HL-60 (cell line): ENCODE results near the gene SLC6A18.

Experiments used
- DNase-seq, 2 experiments: peaks; one replicate each; pipeline ENCODE4 v3.0.0-alpha.2; 2010 to 2020; ENCODE audit warnings: low read depth in 1 of 2, low spot score in 1 of 2
- H3K27ac ChIP-seq: fragments of 250-450 bp; sonication (Bioruptor Pico); replicated peaks from 2 replicates; pipeline ENCODE4 v1.5.1; 2020; ENCODE audit warnings: mild to moderate bottlenecking, moderate library complexity
- H3K27me3 ChIP-seq: fragments of 250-450 bp; sonication (Bioruptor Pico); 2 replicates; pipeline ENCODE4 v1.5.1; 2021; ENCODE audit warnings: mild to moderate bottlenecking, moderate library complexity; ENCODE audit not compliant: insufficient read depth, poor library complexity, severe bottlenecking
- H3K4me3 ChIP-seq: replicated peaks from 2 replicates; pipeline ENCODE4 v1.5.1; 2011; ENCODE audit warnings: mild to moderate bottlenecking, control low read depth, low read length; ENCODE audit not compliant: insufficient read depth
- GABPA ChIP-seq: IDR thresholded peaks from 2 replicates; pipeline ENCODE4 v1.6.1; 2012; ENCODE audit warnings: low read depth
- POLR2AphosphoS5 ChIP-seq: IDR thresholded peaks from 2 replicates; pipeline ENCODE4 v1.6.1; 2012; ENCODE audit warnings: low read depth
- SPI1 ChIP-seq: IDR thresholded peaks from 2 replicates; pipeline ENCODE4 v1.6.1; 2012; ENCODE audit warnings: low read depth, mild to moderate bottlenecking, borderline replicate concordance
- TF ChIP-seq, protein P1 (sequence below): IDR thresholded peaks from one replicate; pipeline ENCODE4 v1.5.1; 2011; ENCODE audit warnings: low read length, control low read depth, inconsistent platforms; ENCODE audit not compliant: insufficient read depth
- TF ChIP-seq, protein P2 (sequence below): IDR thresholded peaks from 2 replicates; pipeline ENCODE4 v1.6.1; 2012; ENCODE audit warnings: low read depth; ENCODE audit not compliant: insufficient replicate concordance

The SLC6A18 gene

DNA sequence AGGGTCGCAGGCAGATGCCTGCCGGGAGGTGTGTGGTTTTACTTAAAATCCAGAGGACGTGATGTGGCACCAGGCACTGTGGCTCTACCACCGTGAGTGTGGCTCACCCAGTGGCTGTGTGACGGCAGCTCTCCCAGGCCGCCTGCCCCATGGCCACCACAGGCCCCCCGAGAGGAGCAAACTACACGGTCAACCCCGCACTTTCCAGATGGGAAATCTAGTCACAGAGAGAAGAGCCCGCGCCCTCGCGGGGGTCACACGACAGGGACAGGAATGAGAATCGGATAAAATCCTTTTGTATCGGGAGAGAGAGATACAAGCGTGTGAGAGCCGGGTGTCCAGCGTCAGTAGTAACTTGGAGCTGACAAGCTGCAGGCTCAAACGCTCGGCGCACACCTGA is 45.2 kb downstream of the SLC6A18 start:
- Histone ChIP-seq H3K27ac (no peak overlapping the region), H3K27me3 (no peaks in the 10 kb centered on the region), H3K4me3 (no peak overlapping the region)
- DNase-seq, result no peak
- TF ChIP-seq SPI1 (no peak), GABPA (no peak), POLR2AphosphoS5 (no peak)
- TF ChIP-seq, protein P1, sequence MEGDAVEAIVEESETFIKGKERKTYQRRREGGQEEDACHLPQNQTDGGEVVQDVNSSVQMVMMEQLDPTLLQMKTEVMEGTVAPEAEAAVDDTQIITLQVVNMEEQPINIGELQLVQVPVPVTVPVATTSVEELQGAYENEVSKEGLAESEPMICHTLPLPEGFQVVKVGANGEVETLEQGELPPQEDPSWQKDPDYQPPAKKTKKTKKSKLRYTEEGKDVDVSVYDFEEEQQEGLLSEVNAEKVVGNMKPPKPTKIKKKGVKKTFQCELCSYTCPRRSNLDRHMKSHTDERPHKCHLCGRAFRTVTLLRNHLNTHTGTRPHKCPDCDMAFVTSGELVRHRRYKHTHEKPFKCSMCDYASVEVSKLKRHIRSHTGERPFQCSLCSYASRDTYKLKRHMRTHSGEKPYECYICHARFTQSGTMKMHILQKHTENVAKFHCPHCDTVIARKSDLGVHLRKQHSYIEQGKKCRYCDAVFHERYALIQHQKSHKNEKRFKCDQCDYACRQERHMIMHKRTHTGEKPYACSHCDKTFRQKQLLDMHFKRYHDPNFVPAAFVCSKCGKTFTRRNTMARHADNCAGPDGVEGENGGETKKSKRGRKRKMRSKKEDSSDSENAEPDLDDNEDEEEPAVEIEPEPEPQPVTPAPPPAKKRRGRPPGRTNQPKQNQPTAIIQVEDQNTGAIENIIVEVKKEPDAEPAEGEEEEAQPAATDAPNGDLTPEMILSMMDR, result no peak
- TF ChIP-seq, protein P2, sequence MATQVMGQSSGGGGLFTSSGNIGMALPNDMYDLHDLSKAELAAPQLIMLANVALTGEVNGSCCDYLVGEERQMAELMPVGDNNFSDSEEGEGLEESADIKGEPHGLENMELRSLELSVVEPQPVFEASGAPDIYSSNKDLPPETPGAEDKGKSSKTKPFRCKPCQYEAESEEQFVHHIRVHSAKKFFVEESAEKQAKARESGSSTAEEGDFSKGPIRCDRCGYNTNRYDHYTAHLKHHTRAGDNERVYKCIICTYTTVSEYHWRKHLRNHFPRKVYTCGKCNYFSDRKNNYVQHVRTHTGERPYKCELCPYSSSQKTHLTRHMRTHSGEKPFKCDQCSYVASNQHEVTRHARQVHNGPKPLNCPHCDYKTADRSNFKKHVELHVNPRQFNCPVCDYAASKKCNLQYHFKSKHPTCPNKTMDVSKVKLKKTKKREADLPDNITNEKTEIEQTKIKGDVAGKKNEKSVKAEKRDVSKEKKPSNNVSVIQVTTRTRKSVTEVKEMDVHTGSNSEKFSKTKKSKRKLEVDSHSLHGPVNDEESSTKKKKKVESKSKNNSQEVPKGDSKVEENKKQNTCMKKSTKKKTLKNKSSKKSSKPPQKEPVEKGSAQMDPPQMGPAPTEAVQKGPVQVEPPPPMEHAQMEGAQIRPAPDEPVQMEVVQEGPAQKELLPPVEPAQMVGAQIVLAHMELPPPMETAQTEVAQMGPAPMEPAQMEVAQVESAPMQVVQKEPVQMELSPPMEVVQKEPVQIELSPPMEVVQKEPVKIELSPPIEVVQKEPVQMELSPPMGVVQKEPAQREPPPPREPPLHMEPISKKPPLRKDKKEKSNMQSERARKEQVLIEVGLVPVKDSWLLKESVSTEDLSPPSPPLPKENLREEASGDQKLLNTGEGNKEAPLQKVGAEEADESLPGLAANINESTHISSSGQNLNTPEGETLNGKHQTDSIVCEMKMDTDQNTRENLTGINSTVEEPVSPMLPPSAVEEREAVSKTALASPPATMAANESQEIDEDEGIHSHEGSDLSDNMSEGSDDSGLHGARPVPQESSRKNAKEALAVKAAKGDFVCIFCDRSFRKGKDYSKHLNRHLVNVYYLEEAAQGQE, result no peak

DNA sequence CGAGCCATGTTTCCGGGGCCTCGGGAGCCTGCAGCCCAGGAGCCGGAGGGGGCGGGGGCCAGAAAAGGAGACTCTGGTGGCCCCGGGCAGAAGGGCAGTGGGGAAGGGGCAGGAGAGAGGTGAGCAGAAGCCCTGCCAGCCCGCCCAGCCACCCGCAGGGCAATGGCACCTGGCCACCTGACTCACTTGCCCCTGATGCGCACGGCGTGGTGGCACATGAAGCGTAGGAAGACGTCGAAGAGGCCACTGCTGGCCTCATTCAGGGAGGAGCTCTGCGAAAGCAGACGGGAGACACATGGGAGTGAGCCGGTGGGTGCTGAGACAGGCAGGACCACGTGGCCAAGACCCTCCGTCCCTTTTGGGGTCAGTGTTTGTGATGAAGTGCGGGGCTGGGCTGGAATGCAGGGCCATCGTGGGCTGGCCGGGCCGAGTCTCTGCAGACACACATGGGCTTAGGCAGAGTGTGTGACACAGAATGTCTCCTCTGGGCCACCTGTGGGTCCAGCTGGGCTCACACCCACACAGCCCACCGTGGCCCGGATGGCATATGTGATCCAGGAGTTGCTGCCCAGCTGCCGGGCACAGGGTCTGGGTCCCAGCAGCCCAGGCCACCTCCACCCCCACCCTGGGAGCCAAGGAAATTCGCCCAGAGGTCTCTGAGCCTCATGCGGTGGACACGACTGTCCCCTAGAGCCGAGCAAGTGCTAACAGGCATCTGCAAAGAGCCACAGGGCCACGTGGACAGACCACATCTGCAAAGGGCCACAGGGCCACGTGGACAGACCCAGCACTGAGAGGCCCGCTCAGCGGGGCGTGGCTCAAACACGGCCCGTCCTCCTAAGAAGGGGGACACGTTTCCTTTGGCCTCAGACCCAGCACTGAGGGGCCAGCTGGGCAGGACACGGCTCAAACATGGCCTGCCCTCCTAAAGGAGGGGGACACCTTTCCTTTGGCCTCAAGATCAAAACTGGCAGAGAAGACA is 46.0 kb downstream of the SLC6A18 start:
- DNase-seq, result no peak
- Histone ChIP-seq H3K4me3 (no peak overlapping the region), H3K27me3 (no peaks in the 10 kb centered on the region), H3K27ac (no peak overlapping the region)
- TF ChIP-seq GABPA, result no peak
- TF ChIP-seq, protein P1, result no peak
- no peak for TF ChIP-seq SPI1

DNA sequence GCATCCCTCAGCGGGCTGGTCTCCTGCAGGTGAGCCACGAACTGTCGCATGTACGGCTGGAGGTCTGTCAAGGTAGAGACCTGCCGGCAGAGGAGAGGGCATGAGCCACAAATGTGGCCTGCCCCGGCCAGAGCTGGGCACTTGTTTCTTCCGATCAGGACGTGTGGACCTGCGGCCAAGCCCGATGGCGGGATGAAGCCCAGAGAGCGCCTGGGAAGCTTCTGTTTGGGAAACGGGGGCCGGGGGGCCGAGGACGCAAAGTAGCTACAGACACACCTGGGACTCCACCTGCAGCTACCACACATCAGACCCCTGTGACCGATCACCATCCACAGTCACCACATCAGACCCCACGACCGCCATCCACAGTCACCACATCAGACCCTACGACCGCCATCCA is 47.0 kb downstream of the SLC6A18 start:
- TF ChIP-seq GABPA (no peak), POLR2AphosphoS5 (no peak), SPI1 (no peak)
- TF ChIP-seq, protein P1, result no peak
- TF ChIP-seq, protein P2, result no peak
- Histone ChIP-seq H3K27ac (no peak overlapping the region), H3K27me3 (no peaks in the 10 kb centered on the region), H3K4me3 (no peak overlapping the region)
- DNase-seq, result no peak
